ENCODE data around the gene PELO.

PELO gene

DNA sequence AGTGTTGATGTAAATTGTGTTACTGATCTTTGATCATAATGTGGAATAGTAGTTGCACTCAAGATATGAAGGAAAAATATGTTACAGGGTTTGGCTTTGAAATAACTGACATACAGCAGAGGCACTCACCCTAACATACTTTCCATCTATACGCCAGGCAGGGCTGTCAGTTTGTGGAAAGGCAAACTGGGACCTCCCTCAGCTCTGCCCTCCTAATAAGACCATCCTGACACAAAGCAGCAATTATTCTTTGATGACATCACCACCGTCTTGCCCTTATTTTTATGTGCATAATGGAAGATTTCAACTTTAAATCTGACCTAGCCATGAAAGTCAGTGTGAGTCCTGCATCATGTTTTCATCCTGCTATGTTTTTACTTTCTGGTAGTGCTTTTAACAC, 42.9 kb downstream of the PELO start:
- no peaks in the 10 kb centered on the region for H3K27me3 ChIP-seq
- H3K9me3 ChIP-seq, result no peaks in the 10 kb centered on the region
- no peak overlapping the region for H3K27ac ChIP-seq
- TF ChIP-seq, protein P1, sequence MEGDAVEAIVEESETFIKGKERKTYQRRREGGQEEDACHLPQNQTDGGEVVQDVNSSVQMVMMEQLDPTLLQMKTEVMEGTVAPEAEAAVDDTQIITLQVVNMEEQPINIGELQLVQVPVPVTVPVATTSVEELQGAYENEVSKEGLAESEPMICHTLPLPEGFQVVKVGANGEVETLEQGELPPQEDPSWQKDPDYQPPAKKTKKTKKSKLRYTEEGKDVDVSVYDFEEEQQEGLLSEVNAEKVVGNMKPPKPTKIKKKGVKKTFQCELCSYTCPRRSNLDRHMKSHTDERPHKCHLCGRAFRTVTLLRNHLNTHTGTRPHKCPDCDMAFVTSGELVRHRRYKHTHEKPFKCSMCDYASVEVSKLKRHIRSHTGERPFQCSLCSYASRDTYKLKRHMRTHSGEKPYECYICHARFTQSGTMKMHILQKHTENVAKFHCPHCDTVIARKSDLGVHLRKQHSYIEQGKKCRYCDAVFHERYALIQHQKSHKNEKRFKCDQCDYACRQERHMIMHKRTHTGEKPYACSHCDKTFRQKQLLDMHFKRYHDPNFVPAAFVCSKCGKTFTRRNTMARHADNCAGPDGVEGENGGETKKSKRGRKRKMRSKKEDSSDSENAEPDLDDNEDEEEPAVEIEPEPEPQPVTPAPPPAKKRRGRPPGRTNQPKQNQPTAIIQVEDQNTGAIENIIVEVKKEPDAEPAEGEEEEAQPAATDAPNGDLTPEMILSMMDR (IDR thresholded peaks at IDR 0.05), result no peak
- no peaks in the 10 kb centered on the region for H3K36me3 ChIP-seq
- no peak overlapping the region for H3K4me3 ChIP-seq (ENCODE audit: low read depth in 1 of 2, low read length in 1 of 2)
- H3K4me1 ChIP-seq (ENCODE audit: control insufficient read depth in 1 of 2, insufficient read depth in 1 of 2, low read depth in 1 of 2, low read length in 1 of 2), result peaks cover 0 to 4% of the 10 kb centered on the region in 2 experiments

DNA sequence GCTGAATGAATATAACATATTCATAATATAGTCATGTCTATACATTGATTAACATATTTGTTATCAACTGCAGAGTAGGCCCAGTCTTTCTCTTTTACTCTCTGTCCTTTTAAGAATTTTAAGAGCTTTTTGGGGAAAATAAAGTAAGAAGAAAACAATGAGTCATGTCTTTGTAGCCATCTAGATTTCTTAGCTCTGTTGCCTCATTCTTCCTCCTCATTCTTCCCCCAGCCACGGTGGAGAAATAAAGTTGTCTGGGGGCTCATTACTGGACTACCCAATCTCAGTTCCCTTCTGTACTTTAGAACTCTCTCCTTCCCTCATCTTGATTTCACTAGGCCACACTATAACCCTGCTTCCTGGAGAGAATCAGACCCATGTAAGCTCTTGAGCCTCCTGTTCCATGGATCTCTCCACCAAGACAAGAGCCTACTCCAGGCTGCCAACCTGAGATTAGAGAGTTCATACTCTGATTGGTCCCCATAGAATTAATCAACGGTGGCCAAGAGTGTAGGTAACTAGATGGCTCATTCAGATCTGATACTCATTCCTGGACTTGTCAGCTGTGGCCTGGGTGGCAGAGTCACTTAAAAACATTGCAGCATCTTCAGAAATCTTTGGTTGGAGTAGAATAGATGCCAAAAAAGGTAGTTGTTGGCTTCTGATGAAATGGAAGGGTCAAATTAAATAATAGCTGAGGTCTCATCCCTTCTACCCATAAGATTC, 44.2 kb downstream of the PELO start:
- TF ChIP-seq, protein P1 (IDR thresholded peaks at IDR 0.05), result no peak
- Histone ChIP-seq H3K9me3 (no peaks in the 10 kb centered on the region), H3K27ac (no peak overlapping the region), H3K36me3 (no peaks in the 10 kb centered on the region), H3K4me3 (ENCODE audit: low read depth in 1 of 2, low read length in 1 of 2) (no peak overlapping the region), H3K4me1 (ENCODE audit: control insufficient read depth in 1 of 2, insufficient read depth in 1 of 2, low read depth in 1 of 2, low read length in 1 of 2) (no peaks in the 10 kb centered on the region), H3K27me3 (no peaks in the 10 kb centered on the region)

- Histone ChIP-seq H3K9me3 (no peaks in the 10 kb centered on the region), H3K4me3 (ENCODE audit: low read depth in 1 of 2, low read length in 1 of 2) (no peak overlapping the region), H3K27ac (no peak overlapping the region), H3K27me3 (no peaks in the 10 kb centered on the region), H3K36me3 (no peaks in the 10 kb centered on the region), H3K4me1 (ENCODE audit: control insufficient read depth in 1 of 2, insufficient read depth in 1 of 2, low read depth in 1 of 2, low read length in 1 of 2) (no peaks in the 10 kb centered on the region)
- TF ChIP-seq, protein P1 (IDR thresholded peaks at IDR 0.05), result no peak
Measured at GRCh38 chr5:52834320-52834719, 46.6 kb downstream of the PELO start.

GRCh38 chr5:52837068-52837467, 49.4 kb downstream of the PELO start:
- Histone ChIP-seq H3K9me3 (no peaks in the 10 kb centered on the region), H3K36me3 (no peaks in the 10 kb centered on the region), H3K27me3 (no peaks in the 10 kb centered on the region), H3K27ac (no peak overlapping the region), H3K4me1 (ENCODE audit: control insufficient read depth in 1 of 2, insufficient read depth in 1 of 2, low read depth in 1 of 2, low read length in 1 of 2) (no peaks in the 10 kb centered on the region), H3K4me3 (ENCODE audit: low read depth in 1 of 2, low read length in 1 of 2) (no peak overlapping the region)
- TF ChIP-seq, protein P1 (IDR thresholded peaks at IDR 0.05), result no peak
